ENCODE data around the gene HPX. TPM values are rescaled to one million over a fixed set of nuclear protein-coding genes. Genes with fewer than 3 reads are reported as not detected.

The HPX gene
- total and polyA plus RNA-seq, 4 donors = 0.46 to 3.5 (median 1.8) TPM

DNA sequence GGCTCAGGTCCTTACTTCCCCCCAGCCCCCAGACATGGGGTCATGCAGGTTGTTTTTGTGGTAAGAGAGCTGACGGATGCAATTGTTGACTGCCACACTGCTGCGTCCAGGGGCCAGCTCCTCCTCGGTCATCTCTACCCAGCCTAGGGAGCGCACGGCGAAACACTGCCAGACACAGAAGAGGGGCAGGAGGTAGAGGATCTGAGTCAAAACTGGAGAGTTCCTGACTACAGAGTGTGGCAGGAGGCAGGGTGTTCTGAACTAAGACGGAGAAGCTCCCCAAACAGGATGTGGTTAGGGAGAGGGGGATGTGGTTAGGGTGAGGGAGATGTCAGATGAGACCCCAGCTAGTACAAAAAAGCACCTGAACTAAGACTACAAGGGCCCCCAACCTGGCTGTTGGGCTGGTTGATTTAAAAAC, 38.2 kb downstream of the HPX start:
- Histone ChIP-seq H3K36me3 (ENCODE audit: control insufficient read depth in 4 of 4, insufficient read depth in 4 of 4, low read length in 4 of 4) (peaks cover 5 to 15% (median 9%) of the 10 kb centered on the region in 4 donors), H3K9me3 (ENCODE audit: control insufficient read depth in 4 of 4, insufficient read depth in 3 of 4, low read length in 3 of 4) (no peaks in the 10 kb centered on the region), H3K27me3 (ENCODE audit: control insufficient read depth in 3 of 3, insufficient read depth in 3 of 3, low read length in 2 of 3) (no peaks in the 10 kb centered on the region), H3K4me3 (no peak overlapping the region), H3K9ac (ENCODE audit: insufficient read depth in 1 of 2, low read length in 2 of 2) (no peak overlapping the region), H3K27ac (ENCODE audit: low read depth in 1 of 2, low read length in 1 of 2) (no peak overlapping the region), H3K4me1 (ENCODE audit: control insufficient read depth in 5 of 5, insufficient read depth in 5 of 5, low read length in 5 of 5) (peaks cover 0 to 6% (median 4%) of the 10 kb centered on the region in 5 donors)
- WGBS, 2 donors = 42 to 64% methylated on average over 7 of the region's 7 CpGs
- TF ChIP-seq, protein P1, sequence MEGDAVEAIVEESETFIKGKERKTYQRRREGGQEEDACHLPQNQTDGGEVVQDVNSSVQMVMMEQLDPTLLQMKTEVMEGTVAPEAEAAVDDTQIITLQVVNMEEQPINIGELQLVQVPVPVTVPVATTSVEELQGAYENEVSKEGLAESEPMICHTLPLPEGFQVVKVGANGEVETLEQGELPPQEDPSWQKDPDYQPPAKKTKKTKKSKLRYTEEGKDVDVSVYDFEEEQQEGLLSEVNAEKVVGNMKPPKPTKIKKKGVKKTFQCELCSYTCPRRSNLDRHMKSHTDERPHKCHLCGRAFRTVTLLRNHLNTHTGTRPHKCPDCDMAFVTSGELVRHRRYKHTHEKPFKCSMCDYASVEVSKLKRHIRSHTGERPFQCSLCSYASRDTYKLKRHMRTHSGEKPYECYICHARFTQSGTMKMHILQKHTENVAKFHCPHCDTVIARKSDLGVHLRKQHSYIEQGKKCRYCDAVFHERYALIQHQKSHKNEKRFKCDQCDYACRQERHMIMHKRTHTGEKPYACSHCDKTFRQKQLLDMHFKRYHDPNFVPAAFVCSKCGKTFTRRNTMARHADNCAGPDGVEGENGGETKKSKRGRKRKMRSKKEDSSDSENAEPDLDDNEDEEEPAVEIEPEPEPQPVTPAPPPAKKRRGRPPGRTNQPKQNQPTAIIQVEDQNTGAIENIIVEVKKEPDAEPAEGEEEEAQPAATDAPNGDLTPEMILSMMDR (IDR thresholded peaks at IDR 0.05; ENCODE audit: control extremely low read depth, extremely low read depth) = no peak
- DNase-seq = no peak
- ATAC-seq (ENCODE audit: insufficient read depth, low FRiP score) = no peak

DNA sequence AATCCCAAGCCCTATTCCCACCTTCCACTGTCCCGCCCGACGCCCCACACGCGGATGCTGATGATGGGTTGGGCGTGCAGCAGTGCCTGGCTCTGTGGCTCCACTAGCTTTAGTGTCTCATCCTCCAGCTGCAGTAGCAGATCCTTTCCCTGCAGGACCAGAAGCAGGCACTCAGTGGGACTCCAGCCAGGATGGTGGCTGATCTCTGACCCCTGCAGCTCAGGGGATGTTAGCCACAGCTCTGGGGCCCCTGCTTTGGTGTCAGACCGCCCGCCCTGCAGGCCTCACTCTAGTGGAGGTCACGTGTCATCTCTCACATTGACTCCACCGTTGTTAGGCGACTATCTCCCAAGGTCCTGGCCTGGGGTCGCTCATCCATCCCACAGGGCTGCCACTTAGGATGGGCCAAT, 38.7 kb downstream of the HPX start:
- ATAC-seq (ENCODE audit: insufficient read depth, low FRiP score) (no peak), DNase-seq (no peak)
- peaks cover 5 to 15% (median 9%) of the 10 kb centered on the region in 4 donors for H3K36me3 ChIP-seq (ENCODE audit: control insufficient read depth in 4 of 4, insufficient read depth in 4 of 4, low read length in 4 of 4)
- TF ChIP-seq, protein P1 (IDR thresholded peaks at IDR 0.05; ENCODE audit: control extremely low read depth, extremely low read depth) = no peak
- no peaks in the 10 kb centered on the region for H3K27me3 ChIP-seq (ENCODE audit: control insufficient read depth in 3 of 3, insufficient read depth in 3 of 3, low read length in 2 of 3)
- no peaks in the 10 kb centered on the region for H3K9me3 ChIP-seq (ENCODE audit: control insufficient read depth in 4 of 4, insufficient read depth in 3 of 4, low read length in 3 of 4)
- no peak overlapping the region for H3K9ac ChIP-seq (ENCODE audit: insufficient read depth in 1 of 2, low read length in 2 of 2)
- 86 to 87% methylated on average over 12 of the region's 12 CpGs for WGBS, 2 donors
- H3K4me1 ChIP-seq (ENCODE audit: control insufficient read depth in 5 of 5, insufficient read depth in 5 of 5, low read length in 5 of 5) = peaks cover 0 to 11% (median 8%) of the 10 kb centered on the region in 5 donors
- H3K27ac ChIP-seq (ENCODE audit: low read depth in 1 of 2, low read length in 1 of 2) = no peak overlapping the region
- H3K4me3 ChIP-seq = no peak overlapping the region

DNA sequence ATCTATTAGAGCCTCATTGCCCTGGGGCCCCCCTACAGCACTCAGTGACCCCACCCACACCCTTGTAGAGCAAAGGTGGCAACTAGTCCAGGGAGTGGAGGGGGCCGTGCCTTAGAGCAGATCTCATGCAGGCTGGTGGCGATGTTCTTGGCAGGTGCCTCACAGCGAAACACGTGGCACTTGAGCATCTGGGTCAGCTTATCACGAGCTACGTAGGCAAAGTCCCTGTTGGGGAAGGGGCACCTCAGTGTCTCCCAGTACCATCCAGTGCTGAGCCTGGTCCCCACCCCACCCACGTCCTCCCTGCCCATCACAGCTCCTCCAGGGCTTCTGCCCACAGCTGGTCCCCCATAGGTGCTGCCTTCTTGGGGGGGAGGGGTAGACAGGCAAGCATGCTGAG, 39.3 kb downstream of the HPX start:
- Histone ChIP-seq H3K9ac (ENCODE audit: insufficient read depth in 1 of 2, low read length in 2 of 2) (no peak overlapping the region), H3K9me3 (ENCODE audit: control insufficient read depth in 4 of 4, insufficient read depth in 3 of 4, low read length in 3 of 4) (no peaks in the 10 kb centered on the region), H3K36me3 (ENCODE audit: control insufficient read depth in 4 of 4, insufficient read depth in 4 of 4, low read length in 4 of 4) (peaks cover 5 to 15% (median 11%) of the 10 kb centered on the region in 4 donors), H3K27ac (ENCODE audit: low read depth in 1 of 2, low read length in 1 of 2) (no peak overlapping the region), H3K27me3 (ENCODE audit: control insufficient read depth in 3 of 3, insufficient read depth in 3 of 3, low read length in 2 of 3) (no peaks in the 10 kb centered on the region), H3K4me1 (ENCODE audit: control insufficient read depth in 5 of 5, insufficient read depth in 5 of 5, low read length in 5 of 5) (peaks cover 0 to 12% (median 8%) of the 10 kb centered on the region in 5 donors), H3K4me3 (no peak overlapping the region)
- no peak for DNase-seq
- no peak for ATAC-seq (ENCODE audit: insufficient read depth, low FRiP score)
- TF ChIP-seq, protein P1 (IDR thresholded peaks at IDR 0.05; ENCODE audit: control extremely low read depth, extremely low read depth) = no peak
- WGBS, 2 donors = 92 to 96% methylated on average over 7 of the region's 7 CpGs
